PC-9 (cell line): Measurements from ENCODE around the gene OLFM4. TPM values are rescaled to one million over a fixed set of nuclear protein-coding genes. Genes with fewer than 3 reads are reported as not detected.

Experiments
- BruUV-seq: library from RNA; stranded (reverse); fragments of 400-500 nt; replicated peaks from 2 replicates; lab custom pipeline; 2021; lab: Mats Ljungman, UMichigan
- CTCF ChIA-PET: fragments of 300-600 bp; sonication (Branson Sonifier 250); formaldehyde crosslinking; loops from one replicate; lab custom pipeline; 2022; ENCODE audit warnings: antibody characterized with exemption; lab: Charles Lee
- POLR2A ChIA-PET: fragments of 300-600 bp; sonication (Branson Sonifier 250); formaldehyde crosslinking; loops from one replicate; lab custom pipeline; 2022; ENCODE audit warnings: antibody characterized with exemption; ENCODE audit not compliant: unreplicated experiment; lab: Charles Lee
- DNase-seq, 2 experiments: peaks; one replicate each; pipeline versions ENCODE4 v3.0.0 to v3.0.0-alpha.2; 2015 to 2022; ENCODE audit warnings: mixed read lengths in 1 of 2
- H2AFZ ChIP-seq: fragments of 200-600 bp; sonication (generic); 2 replicates; pipeline ENCODE4 v1.8.1; 2017; ENCODE audit warnings: antibody characterized with exemption
- H3F3A ChIP-seq: fragments of 200-600 bp; sonication (generic); 2 replicates; pipeline ENCODE4 v1.8.1; 2017; ENCODE audit warnings: antibody characterized with exemption, mild to moderate bottlenecking, low read depth; ENCODE audit not compliant: insufficient read depth
- H3K27ac ChIP-seq: fragments of 200-600 bp; sonication (generic); 2 replicates; pipeline ENCODE4 v1.6.1; 2016; ENCODE audit warnings: mixed run types
- H3K27me3 ChIP-seq: fragments of 200-600 bp; sonication (generic); 2 replicates; pipeline ENCODE4 v1.6.1; 2016; ENCODE audit warnings: low read depth, mixed run types; ENCODE audit not compliant: insufficient read depth
- H3K36me3 ChIP-seq: fragments of 200-600 bp; sonication (generic); 2 replicates; pipeline ENCODE4 v1.6.1; 2016; ENCODE audit warnings: low read depth, mixed run types
- H3K4me1 ChIP-seq: fragments of 200-600 bp; sonication (generic); replicated peaks from 2 replicates; pipeline ENCODE4 v1.6.1; 2016; ENCODE audit warnings: mixed run types; ENCODE audit not compliant: insufficient read depth
- H3K4me2 ChIP-seq: fragments of 200-600 bp; sonication (generic); 2 replicates; pipeline ENCODE4 v1.6.1; 2017; ENCODE audit warnings: mixed run types
- H3K4me3 ChIP-seq: fragments of 200-600 bp; sonication (generic); 2 replicates; pipeline ENCODE4 v1.6.1; 2016; ENCODE audit warnings: mixed run types
- H3K79me2 ChIP-seq: fragments of 200-600 bp; sonication (generic); 2 replicates; pipeline ENCODE4 v1.6.1; 2017; ENCODE audit warnings: low read depth, mixed run types
- H3K9me2 ChIP-seq: fragments of 200-600 bp; sonication (generic); 2 replicates; pipeline ENCODE4 v1.8.1; 2017; ENCODE audit warnings: mild to moderate bottlenecking; ENCODE audit not compliant: insufficient read depth
- H3K9me3 ChIP-seq: fragments of 200-600 bp; sonication (generic); 2 replicates; pipeline ENCODE4 v1.8.1; 2016; ENCODE audit warnings: low read depth; ENCODE audit not compliant: insufficient read depth
- H4K20me1 ChIP-seq: fragments of 200-600 bp; sonication (generic); 2 replicates; pipeline ENCODE4 v1.8.1; 2017; ENCODE audit not compliant: insufficient read depth
- EZH2 ChIP-seq: fragments of 200-600 bp; sonication (generic); IDR thresholded peaks from 2 replicates; pipeline ENCODE4 v1.8.0; 2017; ENCODE audit warnings: antibody characterized with exemption, low read depth
- intact Hi-C: fragments of 100-400 bp; cut with micrococcal nuclease; formaldehyde crosslinking; loops from one replicate; pipeline ENCODE4 v1.10.0; 2022; ENCODE audit not compliant: unreplicated experiment
- total RNA-seq: library from RNA; stranded (reverse); gene quantifications from 2 replicates; pipeline ENCODE4 v1.2.3, GENCODE V29; 2021
- TF ChIP-seq, protein P1 (sequence below): fragments of 200-600 bp; sonication (generic); conservative IDR thresholded peaks from 2 replicates; pipeline ENCODE4 v1.6.1; 2017; ENCODE audit warnings: mixed run types, antibody characterized with exemption, mild to moderate bottlenecking, moderate library complexity

OLFM4 gene
- total RNA-seq, 1 experiment from 2014 or later = not detected

DNA sequence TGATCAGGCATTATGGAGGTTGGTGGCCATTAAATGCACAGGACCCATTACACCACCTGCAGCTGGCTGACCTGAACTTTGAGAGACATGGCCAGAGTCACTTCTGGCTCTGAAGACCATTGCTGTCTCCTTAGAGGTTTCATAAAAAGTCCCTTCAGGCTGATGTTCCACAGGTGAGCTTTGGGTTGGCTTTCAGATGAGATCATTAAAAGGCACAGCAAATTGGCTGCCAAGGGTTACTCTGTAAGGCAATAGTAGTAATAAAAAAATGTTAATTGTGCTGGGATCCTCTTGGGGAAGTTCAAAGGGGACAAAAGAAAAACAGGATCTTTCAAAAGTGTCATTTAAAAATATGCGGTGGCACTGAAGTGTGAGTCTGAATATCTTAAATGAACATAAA lies 4.2 kb downstream of the OLFM4 start:
- TF ChIP-seq EZH2 = no peak
- TF ChIP-seq, protein P1, sequence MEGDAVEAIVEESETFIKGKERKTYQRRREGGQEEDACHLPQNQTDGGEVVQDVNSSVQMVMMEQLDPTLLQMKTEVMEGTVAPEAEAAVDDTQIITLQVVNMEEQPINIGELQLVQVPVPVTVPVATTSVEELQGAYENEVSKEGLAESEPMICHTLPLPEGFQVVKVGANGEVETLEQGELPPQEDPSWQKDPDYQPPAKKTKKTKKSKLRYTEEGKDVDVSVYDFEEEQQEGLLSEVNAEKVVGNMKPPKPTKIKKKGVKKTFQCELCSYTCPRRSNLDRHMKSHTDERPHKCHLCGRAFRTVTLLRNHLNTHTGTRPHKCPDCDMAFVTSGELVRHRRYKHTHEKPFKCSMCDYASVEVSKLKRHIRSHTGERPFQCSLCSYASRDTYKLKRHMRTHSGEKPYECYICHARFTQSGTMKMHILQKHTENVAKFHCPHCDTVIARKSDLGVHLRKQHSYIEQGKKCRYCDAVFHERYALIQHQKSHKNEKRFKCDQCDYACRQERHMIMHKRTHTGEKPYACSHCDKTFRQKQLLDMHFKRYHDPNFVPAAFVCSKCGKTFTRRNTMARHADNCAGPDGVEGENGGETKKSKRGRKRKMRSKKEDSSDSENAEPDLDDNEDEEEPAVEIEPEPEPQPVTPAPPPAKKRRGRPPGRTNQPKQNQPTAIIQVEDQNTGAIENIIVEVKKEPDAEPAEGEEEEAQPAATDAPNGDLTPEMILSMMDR = no peak
- no peaks in the 10 kb centered on the region for H3F3A ChIP-seq
- no peaks in the 10 kb centered on the region for H3K4me1 ChIP-seq
- DNase-seq = no peak
- POLR2A ChIA-PET = no interaction called here
- H3K27me3 ChIP-seq = peaks cover 45% of the 10 kb centered on the region
- H3K9me2 ChIP-seq = no peaks in the 10 kb centered on the region
- H3K9me3 ChIP-seq = no peaks in the 10 kb centered on the region
- intact Hi-C loops = no loop called here
- H3K36me3 ChIP-seq = no peaks in the 10 kb centered on the region
- no peak overlapping the region for H3K27ac ChIP-seq
- CTCF ChIA-PET = no interaction called here
- no peaks in the 10 kb centered on the region for H3K79me2 ChIP-seq
- H4K20me1 ChIP-seq = no peaks in the 10 kb centered on the region
- H2AFZ ChIP-seq = no peak overlapping the region
- no TSS peak for BruUV-seq
- H3K4me2 ChIP-seq = no peak overlapping the region
- H3K4me3 ChIP-seq = no peak overlapping the region

DNA sequence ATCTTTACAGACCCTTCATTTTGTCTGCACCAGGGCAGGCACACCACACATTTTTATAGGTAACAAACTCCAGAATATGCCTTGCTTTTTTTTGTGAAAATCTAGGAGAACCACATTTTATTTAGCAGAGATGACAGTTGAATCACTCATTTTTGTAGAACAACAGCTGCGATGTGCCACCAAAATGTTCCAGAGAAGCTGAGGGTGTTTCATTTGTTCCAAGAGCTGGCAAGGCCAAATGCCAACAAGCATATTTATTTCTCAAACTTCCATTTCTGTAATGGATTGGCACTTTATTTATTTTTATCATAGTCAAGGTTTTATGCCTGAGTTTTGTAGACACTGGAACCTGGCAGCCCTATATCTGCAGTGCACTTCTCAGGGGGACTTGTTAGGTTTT lies 10.4 kb downstream of the OLFM4 start:
- Histone ChIP-seq H3K9me2 (no peaks in the 10 kb centered on the region), H3K27ac (no peak overlapping the region), H4K20me1 (no peaks in the 10 kb centered on the region), H3F3A (no peaks in the 10 kb centered on the region), H3K36me3 (no peaks in the 10 kb centered on the region), H3K4me2 (no peak overlapping the region), H3K27me3 (peaks cover 11% of the 10 kb centered on the region), H3K4me3 (no peak overlapping the region), H3K79me2 (no peaks in the 10 kb centered on the region), H2AFZ (no peak overlapping the region), H3K9me3 (no peaks in the 10 kb centered on the region), H3K4me1 (no peaks in the 10 kb centered on the region)
- no peak for DNase-seq
- ChIA-PET POLR2A (no interaction called here), CTCF (no interaction called here)
- intact Hi-C loops = no loop called here
- BruUV-seq = no TSS peak
- TF ChIP-seq EZH2 = no peak
- TF ChIP-seq, protein P1 = no peak

GRCh38 chr13:53041968-53042516 lies 13.4 kb downstream of the OLFM4 start:
- Histone ChIP-seq H3K9me2 (no peaks in the 10 kb centered on the region), H3K4me1 (no peaks in the 10 kb centered on the region), H3F3A (no peaks in the 10 kb centered on the region), H3K79me2 (no peaks in the 10 kb centered on the region), H3K27ac (no peak overlapping the region), H2AFZ (no peak overlapping the region), H3K4me3 (no peak overlapping the region), H3K27me3 (peaks cover 7% of the 10 kb centered on the region; the same call in 1 of the 2 replicates), H3K9me3 (no peaks in the 10 kb centered on the region), H3K4me2 (no peak overlapping the region), H3K36me3 (no peaks in the 10 kb centered on the region), H4K20me1 (no peaks in the 10 kb centered on the region)
- no peak for TF ChIP-seq EZH2
- TF ChIP-seq, protein P1 = no peak
- POLR2A ChIA-PET = no interaction called here
- DNase-seq = no peak
- intact Hi-C loops = no loop called here
- BruUV-seq = no TSS peak
- CTCF ChIA-PET = no interaction called here
